HK-2 (cell line): ENCODE measurements around the gene ARPC3.
A peak's percentile ranks its signal among the peaks of the same experiment; 100 is the strongest.
"Not testable (repeated sequence)": the region's sequence is repeated elsewhere in the genome, so short reads cannot be mapped to it uniquely, and the experiment has no call there.

Experiments used
- DNase-seq: peaks from one replicate; pipeline ENCODE4 v3.0.0-alpha.2; 2018; ENCODE audit not compliant: unreplicated experiment

ARPC3 gene

DNA sequence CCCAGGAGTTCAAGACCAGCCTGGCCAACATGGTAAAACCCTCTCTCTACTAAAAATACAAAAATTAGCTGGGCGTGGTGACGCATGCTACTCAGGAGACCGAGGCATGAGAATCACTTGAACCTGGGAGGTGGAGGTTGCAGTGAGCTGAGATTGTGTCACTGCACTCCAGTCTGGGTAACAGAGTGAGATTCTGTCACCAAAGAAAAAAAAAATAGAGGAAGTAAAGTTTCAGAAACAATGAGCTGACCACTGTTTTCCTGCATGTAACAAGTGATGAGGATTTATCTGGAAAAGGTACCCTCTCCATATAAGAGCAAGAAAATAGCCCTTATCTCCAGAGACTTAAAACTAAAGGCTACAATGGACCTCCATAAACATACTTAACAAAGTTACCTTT lies 33.0 kb downstream of the ARPC3 start:
- not testable (repeated sequence) for DNase-seq

DNA sequence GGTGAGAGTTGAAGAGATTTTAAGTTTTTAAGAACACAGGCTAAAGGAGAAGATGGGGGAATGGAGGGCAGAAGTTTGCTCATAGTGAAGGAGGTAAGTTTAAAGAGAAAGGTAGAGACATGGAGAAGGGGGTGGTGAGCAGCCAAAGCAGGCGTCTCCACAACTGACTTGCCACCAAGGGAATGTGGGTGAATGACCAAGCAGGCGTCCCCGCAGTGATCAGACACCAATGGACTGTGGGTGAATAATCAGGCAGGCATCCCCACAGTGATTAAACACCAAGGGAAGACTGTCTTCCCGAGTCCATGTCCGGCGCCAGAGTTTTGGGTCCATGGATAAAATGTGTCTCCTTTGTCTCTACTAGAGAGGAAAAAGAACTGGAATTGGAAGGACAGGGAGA lies 40.1 kb downstream of the ARPC3 start:
- not testable (repeated sequence) for DNase-seq

DNA sequence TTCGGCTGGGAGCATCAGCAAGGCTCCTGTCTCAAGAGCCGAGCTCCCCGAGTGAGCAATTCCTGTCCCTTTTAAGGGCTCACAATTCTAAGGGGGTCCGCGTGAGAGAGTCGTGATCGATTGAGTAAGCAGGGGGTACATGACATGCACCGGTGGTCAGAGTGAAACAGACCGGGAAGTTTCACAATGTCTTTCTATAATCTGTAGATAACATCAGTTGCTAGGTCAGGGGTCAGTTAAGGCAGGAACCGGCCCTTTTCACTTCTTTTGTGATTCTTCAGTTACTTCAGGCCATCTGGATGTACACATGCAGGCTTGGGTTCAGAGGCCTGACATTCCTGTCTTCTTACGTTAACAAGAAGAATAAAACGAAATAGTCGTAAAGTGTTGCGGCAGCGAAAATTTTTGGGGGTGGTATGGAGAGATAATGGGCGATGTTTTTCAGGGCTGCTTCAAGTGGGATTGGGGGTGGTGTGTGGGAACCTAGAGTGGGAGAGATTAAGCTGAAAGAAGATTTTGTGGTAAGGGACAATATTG lies 44.9 kb downstream of the ARPC3 start:
- DNase-seq: not testable (repeated sequence)

DNA sequence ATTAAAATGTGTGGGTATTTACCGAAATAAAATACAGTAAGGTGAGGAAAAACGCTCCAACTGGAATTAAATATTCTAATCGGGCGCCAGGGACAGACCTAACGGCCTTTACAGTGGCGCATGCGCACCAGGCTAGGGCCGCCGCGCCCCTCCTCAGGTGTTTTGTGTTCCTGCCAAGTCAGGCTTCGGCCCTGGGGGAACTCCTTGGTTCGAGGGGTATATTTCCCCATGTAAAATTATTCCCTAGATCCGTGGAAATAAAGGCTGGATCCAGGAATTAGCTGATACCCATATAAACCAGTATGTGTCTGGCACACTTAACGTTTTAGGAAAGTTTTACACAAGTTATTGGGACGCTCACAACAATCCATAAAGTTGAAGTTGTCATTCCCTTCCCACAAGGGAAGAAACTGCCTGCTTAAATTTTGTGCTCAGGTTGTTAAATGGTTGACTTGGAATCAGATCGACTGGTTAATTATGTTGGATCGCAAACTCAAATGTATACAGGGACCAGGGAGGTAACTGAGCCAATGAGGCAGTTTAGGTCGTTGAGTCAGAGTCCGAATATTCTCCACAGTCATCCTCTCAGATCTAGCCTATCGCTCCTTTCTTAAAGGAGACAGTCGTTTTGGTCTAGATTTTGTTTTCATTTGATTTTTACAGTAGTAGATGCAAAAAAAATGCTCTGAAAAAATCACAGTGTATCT lies 46.0 kb downstream of the ARPC3 start:
- DNase-seq: peak; percentile 68

DNA sequence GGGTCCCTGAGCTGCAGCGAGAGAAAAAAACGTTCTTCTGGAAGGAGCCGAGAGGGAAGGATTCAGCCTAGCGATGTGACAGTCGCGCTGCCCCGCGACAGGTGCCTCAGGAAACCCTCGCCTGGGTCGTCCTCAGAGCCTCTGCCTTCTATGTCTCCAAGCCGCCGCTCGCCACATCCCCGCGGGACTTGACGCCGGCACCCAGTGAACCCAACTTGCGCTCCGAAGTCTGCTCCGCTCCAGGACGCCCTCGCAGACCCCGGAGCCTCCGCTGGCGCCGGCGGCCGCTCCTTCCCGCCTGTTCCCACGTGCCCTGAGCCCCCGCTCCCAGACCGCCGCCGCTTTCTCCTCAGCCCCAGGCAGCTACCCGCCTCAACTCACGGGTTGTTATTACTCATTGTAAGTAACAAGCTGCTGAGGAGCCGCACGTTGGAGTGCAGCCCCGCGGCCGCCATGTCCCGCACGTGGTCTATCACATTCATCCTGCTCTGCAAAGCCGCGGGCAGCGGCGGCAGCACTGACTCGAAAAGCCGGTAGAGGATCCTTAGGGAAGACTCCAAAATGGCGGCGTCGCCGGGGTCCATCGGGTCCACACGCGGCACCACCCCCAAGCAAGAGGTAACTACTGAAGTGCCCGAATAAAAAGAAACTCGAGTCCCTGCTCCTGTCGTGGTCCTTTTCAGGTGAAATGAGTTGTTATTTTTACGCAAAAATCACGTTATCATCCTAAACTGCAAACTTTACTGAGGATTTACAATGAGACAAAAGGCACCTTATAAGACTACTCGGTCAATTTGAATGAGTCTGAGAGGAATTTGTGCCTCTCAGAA lies 46.8 kb downstream of the ARPC3 start, which contains the start of gene ANAPC7:
Gene ANAPC7 (minus strand): TSS at position 563 of the 830 bp plus-strand sequence. CDS start 81 bp downstream, at position 482.
- peak; percentile 92 for DNase-seq
